Motor neuron (in vitro differentiated cells): ENCODE measurements around the gene PARVA. TPM values are rescaled to one million over a fixed set of nuclear protein-coding genes. Genes with fewer than 3 reads are reported as not detected.
"Not testable (repeated sequence)": the region's sequence is repeated elsewhere in the genome, so short reads cannot be mapped to it uniquely, and the experiment has no call there.

Source experiments
- ATAC-seq, 8 experiments: fragments of 200-7000 bp; cut with Tn5 transposase; replicated peaks in 6 of 8; 2 replicates each; pipeline ENCODE4 v1.8.0; 2021; ENCODE audit warnings: mild to moderate bottlenecking in 8 of 8, moderate library complexity in 8 of 8
- H3K27ac ChIP-seq, 2 donors: fragments of 250-450 bp; sonication (Bioruptor Pico); 2 replicates each; pipeline ENCODE4 v1.9.0; 2021; ENCODE audit warnings: antibody characterized with exemption in 2 of 2, mild to moderate bottlenecking in 2 of 2, moderate library complexity in 1 of 2
- H3K4me1 ChIP-seq, 2 donors: fragments of 250-450 bp; sonication (Bioruptor Pico); replicated peaks in 1 of 2; 2 replicates each; pipeline ENCODE4 v1.6.1; 2021; ENCODE audit warnings: antibody characterized with exemption in 2 of 2, mild to moderate bottlenecking in 2 of 2, moderate library complexity in 1 of 2
- H3K4me3 ChIP-seq, 5 donors: fragments of 250-450 bp; sonication (Bioruptor Pico); 2 replicates each; pipeline ENCODE4 v1.9.0; 2021; ENCODE audit warnings: antibody characterized with exemption in 5 of 5, mild to moderate bottlenecking in 5 of 5, moderate library complexity in 4 of 5
- WGBS, 10 experiments: fragments of 450-650 bp; shearing (Covaris generic); methylation state at CpG; one replicate each; pipeline ENCODE4 v1.0.0; 2022; 5-methylcytosine and 5-hydroxymethylcytosine counted together
- in situ Hi-C, 9 experiments: fragments of 400-800 bp; cut with MboI; loops; one replicate each; pipeline ENCODE4 v1.15.0; 2021; ENCODE audit warnings: low sequenced_read_pairs in 9 of 9, low pct_unique_long_range_greater_than_20kb in 2 of 9; ENCODE audit not compliant: unreplicated experiment in 9 of 9
- total RNA-seq, 8 experiments: library from RNA; unstranded; fragments of 300-600 nt; gene quantifications; 2 replicates each; pipeline versions ENCODE4 v1.2.3 to v1.2.4, GENCODE V29; 2022

The PARVA gene
- total RNA-seq, 8 experiments from 2014 or later: 4.8 to 59.4 (median 10.8) TPM

DNA sequence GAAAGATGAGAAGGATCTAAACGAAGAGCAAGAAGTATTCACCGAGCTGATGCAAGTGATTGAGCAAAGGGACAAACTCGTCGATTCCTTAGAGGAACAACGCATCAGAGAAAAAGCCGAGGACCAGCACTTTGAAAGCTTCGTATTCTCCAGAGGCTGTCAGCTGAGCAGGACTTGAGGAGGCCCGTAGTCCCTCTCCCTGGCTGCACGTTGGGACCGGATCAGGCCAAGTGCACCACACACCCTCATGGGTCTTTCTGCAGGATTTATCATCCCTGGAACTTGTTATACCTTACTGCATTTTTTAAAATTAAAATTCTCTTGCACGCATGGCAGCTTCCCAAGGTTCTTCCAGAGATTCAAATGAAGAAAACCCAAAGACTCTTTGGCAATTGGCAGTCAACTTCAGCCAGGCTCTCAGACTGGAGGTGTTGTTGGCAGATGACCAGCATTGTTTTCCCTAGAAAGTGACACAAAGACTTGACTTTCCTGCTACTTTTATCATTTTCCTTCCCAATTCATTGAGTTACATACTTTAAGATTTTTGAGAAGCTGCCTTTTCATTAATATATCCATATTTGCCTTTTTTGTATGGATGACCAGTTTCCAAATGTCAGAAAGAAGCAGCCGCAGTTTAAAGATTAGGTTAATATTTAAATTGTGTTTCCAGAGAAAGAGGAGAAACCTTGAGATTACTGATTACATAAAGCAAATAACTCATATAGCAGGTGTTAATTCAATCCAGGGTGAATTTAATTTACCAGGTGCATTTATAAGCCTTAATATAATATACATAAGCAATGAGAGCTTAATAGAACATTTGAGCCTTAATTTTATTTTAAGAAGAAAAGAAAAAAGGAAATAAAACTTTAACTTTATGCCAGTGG lies 18.8 kb upstream of the PARVA start:
- Histone ChIP-seq H3K27ac (no peak overlapping the region), H3K4me1 (peaks cover 23 to 26% of the 10 kb centered on the region in 2 donors), H3K4me3 (no peak overlapping the region)
- 68 to 94% (median 83%) methylated on average over 2 to 11 of the region's 12 CpGs for WGBS, 10 experiments
- no peak for ATAC-seq
- in situ Hi-C loops: no loop called here

DNA sequence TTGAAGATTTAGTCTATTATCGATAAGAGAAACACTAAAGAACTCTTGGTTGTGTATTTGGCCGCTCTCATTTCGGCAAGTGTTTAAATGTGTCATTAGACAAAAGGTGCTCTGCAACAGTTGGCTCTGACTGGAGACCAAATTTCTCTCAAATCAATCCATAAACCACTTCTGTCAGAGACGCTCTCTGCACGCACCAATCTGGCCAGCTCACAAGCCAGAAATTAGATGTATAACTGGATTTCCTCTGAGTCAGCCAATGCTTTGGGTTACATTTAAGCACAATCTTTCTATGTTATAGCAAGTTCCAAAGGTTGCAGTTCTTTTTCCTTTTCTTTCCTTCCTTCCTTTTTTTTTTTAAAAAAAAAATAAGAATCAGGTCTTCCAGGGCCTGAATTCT lies 17.6 kb upstream of the PARVA start:
- no peak for ATAC-seq
- in situ Hi-C loops: no loop called here
- peaks cover 23 to 26% of the 10 kb centered on the region in 2 donors for H3K4me1 ChIP-seq
- WGBS, 10 experiments: 58 to 100% (median 84%) methylated on average over 1 to 5 of the region's 5 CpGs
- H3K4me3 ChIP-seq: no peak overlapping the region
- no peak overlapping the region for H3K27ac ChIP-seq

DNA sequence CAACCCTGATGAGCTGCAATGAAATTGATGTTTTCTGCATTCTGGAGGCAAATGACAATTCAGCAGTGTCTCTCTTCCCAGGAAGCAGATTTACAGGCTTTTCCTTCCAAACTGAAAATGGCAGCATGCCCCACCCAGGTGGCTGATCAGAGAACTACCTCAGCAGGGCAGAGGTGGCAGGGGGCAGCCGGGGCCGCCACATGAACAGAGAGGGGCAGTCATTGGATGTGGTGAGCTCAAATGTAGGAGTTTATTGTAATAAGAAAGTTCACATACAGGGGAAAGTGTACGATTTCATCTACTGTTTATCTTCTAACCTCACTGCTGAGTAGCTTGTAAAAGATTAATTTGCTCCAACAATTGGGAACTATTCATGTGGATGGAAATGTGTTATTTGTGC lies 15.7 kb upstream of the PARVA start:
- WGBS, 10 experiments: 33 to 90% (median 58%) methylated on average over 1 to 3 of the region's 3 CpGs; no CpG with 5 or more reads in 4 of the 10 experiments
- peak in 3 of 8 experiments; percentile 23 to 52 (median 45) for ATAC-seq
- H3K4me1 ChIP-seq: peaks cover 26 to 33% of the 10 kb centered on the region in 2 donors
- H3K4me3 ChIP-seq: no peak overlapping the region
- no peak overlapping the region for H3K27ac ChIP-seq
- in situ Hi-C loops: no loop called here

DNA sequence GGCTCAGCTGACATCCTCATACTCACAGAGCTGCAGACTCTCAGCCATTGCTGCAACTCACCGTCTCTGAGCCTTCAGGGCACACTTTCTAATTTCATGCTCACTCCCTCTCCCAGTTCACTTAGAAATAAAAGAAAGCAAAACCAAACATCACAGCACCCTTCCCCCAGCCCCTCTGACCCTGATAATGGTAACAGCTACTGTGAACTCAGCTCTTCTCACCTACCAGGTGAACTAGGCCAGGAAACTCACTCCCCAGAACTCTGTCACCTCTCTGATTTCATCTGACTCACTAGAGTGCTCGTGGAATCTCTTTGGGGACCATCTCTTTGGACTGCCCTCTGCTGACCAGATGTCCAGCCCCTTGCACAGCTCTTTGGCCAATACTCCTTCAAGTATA lies 14.5 kb upstream of the PARVA start:
- peak in 2 of 8 experiments; percentile 31 to 45 for ATAC-seq
- no peak overlapping the region for H3K27ac ChIP-seq
- H3K4me3 ChIP-seq: no peak overlapping the region
- in situ Hi-C loops: no loop called here
- peaks cover 26 to 36% of the 10 kb centered on the region in 2 donors for H3K4me1 ChIP-seq
- WGBS, 10 experiments: 13 to 31% (median 21%) methylated on average over 1 to 2 of the region's 2 CpGs; no CpG with 5 or more reads in 6 of the 10 experiments

DNA sequence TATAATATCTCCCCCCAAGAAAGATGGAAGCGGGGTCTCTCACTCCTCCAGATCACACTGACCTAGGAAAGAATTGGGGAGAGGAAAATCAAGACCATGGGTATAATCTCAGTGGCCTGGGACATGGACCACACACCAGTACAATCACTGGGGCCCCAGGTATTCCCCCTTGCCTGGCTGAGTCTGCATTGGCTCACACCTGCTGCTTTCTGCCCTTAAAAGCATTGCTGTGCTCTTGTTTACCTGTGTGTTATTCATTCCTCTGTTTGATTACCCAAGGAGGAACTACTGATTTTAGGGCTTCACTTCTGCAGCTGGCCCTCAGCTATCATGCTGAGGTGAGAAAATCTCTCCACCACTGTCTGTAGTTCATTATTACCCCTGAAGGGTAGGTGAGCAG lies 14.0 kb upstream of the PARVA start:
- ATAC-seq: no peak
- Histone ChIP-seq H3K27ac (no peak overlapping the region), H3K4me3 (no peak overlapping the region), H3K4me1 (peaks cover 26 to 36% of the 10 kb centered on the region in 2 donors)
- in situ Hi-C loops: no loop called here
- 80 to 100% (median 100%) methylated on average over 1 of the region's 1 CpG; no CpG with 5 or more reads in 5 of the 10 experiments for WGBS, 10 experiments

DNA sequence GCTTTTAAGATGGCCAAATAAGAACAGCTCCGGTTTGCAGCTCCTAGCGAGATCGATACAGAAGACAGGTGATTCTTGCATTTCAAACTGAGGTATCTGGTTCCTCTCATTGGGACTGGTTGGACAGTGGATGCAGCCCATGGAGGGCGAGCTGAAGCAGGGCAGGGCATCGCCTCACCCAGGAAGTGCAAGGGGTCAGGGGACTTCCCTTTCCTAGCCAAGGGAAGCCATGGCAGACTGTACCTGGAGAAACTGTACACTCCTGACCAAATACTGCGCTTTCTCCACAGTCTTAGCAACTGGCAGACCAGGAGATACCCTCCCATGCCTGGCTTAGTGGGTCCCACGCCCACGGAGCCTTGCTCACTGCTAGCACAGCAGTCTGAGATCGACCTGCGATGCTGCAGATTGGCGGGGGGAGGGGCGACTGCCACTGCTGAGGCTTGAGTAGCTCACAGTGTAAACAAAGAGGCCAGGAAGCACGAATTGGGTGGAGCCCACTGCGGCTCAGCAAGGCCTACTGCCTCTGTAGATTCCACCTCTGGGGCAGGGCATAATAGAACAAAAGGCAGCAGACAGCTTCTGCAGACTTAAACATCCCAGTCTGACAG lies 11.3 kb upstream of the PARVA start:
- peaks cover 17 to 23% of the 10 kb centered on the region in 2 donors for H3K4me1 ChIP-seq
- H3K4me3 ChIP-seq, in situ Hi-C loops, H3K27ac ChIP-seq: not testable (repeated sequence)
- ATAC-seq: peak in 6 of 8 experiments; percentile 47 to 80 (median 68)
- 39 to 100% (median 78%) methylated on average over 1 to 7 of the region's 14 CpGs; no CpG with 5 or more reads in 3 of the 10 experiments for WGBS, 10 experiments

DNA sequence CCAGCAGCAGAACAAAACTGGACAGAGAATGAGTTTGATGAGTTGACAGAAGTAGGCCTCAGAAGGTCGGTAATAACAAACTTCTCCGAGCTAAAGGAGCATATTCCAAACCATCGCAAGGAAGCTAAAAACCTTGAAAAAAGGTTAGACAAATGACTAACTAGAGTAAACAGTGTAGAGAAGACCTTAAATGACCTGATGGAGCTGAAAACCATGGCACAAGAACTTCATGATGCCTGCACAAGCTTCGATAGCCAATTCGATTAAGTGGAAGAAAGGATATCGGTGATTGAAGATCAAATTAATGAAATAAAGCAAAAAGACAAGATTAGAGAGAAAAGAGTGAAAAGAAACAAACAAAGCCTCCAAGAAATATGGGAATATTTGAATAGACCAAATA lies 10.3 kb upstream of the PARVA start:
- 91 to 100% (median 96%) methylated on average over 3 to 6 of the region's 6 CpGs; no CpG with 5 or more reads in 2 of the 10 experiments for WGBS, 10 experiments
- H3K4me3 ChIP-seq, in situ Hi-C loops, H3K27ac ChIP-seq, ATAC-seq: not testable (repeated sequence)
- peaks cover 7 to 13% of the 10 kb centered on the region in 2 donors for H3K4me1 ChIP-seq

DNA sequence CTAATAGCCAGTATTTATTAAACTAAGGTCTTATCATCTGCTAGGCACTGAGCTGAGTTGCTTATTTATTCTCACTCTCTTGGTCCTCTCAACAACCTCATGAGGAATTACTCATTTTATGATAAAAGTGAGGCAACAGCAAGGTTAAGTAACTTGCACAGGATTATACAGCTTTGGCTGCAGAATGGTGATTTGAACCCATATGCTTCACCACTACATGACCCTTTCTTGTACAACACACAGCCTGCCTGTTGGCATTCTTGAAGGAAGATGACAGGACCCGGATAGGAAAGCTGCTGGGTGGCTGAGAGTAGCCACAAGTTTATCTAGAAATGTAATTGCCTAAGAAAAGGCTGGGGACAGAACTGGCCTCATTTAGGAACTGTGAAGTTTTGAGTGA lies 5.3 kb upstream of the PARVA start:
- Histone ChIP-seq H3K27ac (no peak overlapping the region), H3K4me1 (peaks cover 0 to 4% of the 10 kb centered on the region in 2 donors), H3K4me3 (no peak overlapping the region)
- WGBS, 10 experiments: 14 to 86% (median 42%) methylated on average over 1 of the region's 1 CpG; no CpG with 5 or more reads in 5 of the 10 experiments
- ATAC-seq: no peak
- in situ Hi-C loops: no loop called here

DNA sequence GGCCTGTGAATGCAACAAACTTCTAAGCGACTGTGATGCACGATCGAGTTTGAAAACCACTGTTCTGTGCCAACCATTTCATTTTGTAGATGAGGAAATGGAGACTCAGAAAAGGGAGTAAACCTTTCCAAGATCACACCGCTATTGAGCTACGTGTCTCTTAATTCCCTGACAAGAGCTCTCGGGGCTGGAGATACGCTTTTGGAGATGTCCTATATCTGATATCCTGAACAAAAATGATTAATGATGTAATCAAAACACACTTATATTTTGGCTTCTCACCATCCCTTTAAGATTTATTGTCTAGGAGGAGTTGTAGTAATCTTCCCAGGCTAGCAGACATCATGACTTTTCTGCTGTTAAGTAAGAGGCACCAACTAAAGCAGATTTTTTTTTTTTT lies 1.7 kb upstream of the PARVA start:
- in situ Hi-C loops: loop anchor here in 1 of 9 experiments (25.0 kb wide), 1 partner anchor 287 kb away; the partner anchor contains the start of gene TEAD1
- Histone ChIP-seq H3K4me3 (no peak overlapping the region), H3K4me1 (peaks cover 0 to 4% of the 10 kb centered on the region in 2 donors), H3K27ac (no peak overlapping the region)
- ATAC-seq: no peak
- 74 to 100% (median 94%) methylated on average over 2 to 6 of the region's 7 CpGs; no CpG with 5 or more reads in 1 of the 10 experiments for WGBS, 10 experiments

DNA sequence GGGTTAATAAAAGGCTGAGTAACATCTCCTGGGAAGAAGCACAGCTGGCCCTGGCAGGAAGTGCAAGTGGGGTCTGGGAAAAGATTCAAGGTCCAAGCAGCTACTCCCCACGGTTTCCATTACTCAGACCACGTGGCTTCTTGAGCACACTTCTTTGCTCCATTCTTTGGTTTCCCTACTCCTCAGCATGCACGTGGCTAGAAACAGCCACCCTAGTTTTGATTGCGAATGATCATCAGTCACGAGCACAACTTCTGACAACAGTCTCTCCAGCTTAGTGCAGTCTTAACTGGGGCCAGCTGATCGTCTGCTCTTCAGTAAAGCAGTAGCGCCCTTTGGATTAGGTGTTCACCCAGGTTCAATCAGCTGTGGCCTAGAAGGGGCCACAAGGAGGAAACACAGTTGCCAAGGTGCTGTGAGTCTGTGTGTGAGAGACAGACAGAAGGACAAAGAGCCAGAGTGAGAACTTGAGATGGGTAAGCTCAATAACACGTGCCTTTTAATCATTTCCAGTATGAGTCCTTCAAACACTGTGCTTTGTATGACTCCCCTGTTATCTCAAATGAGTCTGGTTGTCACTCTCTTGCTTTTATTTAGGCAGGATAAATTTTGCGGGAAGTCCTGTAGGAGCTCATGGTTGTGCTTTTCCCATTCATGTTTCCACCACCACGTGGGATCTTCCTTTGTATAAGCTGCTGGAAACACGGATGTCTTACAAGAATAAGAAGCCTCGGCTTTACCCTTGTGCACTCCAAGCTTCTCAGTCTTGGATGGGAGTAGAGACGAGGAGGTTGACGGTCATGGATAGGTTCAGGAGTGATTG lies 901 bp upstream of the PARVA start:
- in situ Hi-C loops: loop anchor here in 1 of 9 experiments (25.0 kb wide), 1 partner anchor 286 kb away; the partner anchor contains the start of gene TEAD1
- Histone ChIP-seq H3K4me3 (no peak overlapping the region), H3K27ac (no peak overlapping the region), H3K4me1 (peaks cover 0 to 4% of the 10 kb centered on the region in 2 donors)
- ATAC-seq: no peak
- 12 to 78% (median 54%) methylated on average over 1 to 9 of the region's 14 CpGs for WGBS, 10 experiments

DNA sequence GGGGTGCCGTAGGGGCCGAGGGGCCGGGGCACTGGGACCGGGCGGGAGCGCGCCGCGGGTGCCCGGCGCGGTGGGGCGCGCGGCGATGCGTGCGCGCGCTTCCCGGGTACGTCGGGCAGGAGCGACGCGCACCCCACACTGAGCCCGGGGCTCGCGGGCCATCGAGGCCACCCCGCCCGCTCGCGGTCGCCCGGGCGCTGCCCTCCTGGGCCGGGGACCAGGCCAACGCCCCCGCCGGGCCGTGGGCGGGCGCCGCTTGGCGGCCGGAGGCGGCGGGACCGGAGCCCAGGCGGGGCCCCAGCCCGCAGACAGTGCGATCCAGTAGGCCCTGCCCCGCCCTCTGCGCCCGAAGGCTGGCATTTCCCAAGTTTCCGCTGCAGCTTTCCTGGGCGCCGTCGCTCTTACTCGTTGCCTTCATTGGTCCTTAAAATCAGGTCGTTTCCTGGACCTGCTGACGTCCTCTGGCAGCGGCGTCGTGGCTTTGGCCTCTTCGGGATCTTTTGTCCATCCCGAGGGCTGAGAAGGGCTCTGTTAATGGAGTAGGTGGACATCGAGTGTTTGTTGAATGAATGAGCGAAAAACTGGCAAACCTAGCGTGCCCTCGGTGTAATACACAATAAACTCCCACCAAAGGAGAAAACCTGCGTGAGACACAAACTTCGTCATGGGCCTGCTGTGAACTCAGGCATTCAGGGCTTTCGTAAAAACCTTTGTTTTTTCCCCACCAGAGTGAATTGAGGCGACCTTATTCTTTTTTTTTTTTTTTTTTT lies 638 bp downstream of the PARVA start:
- 0 to 83% (median 15%) methylated on average over 1 to 22 of the region's 76 CpGs; no CpG with 5 or more reads in 1 of the 10 experiments for WGBS, 10 experiments
- peak; percentile 75 to 86 (median 83) for ATAC-seq

More for the DNA sequence above, 638 bp downstream of the PARVA start:
- H3K27ac ChIP-seq: peak overlapping the region; percentile 38 to 81
- in situ Hi-C loops: loop anchor here in 1 of 9 experiments (25.0 kb wide), 1 partner anchor 284 kb away; the partner anchor contains the start of gene TEAD1
- H3K4me3 ChIP-seq: peak overlapping the region; percentile 51 to 58 (median 55)
- H3K4me1 ChIP-seq: peaks cover 0 to 4% of the 10 kb centered on the region in 2 donors
